ENCODE measurements around the gene CYP2U1.
"Not testable (repeated sequence)": the region's sequence is repeated elsewhere in the genome, so short reads cannot be mapped to it uniquely, and the experiment has no call there.

The CYP2U1 gene

GRCh38 chr4:107950746-107951540, 19.6 kb downstream of the CYP2U1 start:
- DNase-seq (ENCODE audit: extremely low read depth, low read depth): no peak
- TF ChIP-seq CTCF (IDR thresholded peaks at IDR 0.05; ENCODE audit: low read depth, low read length): no peak

- no peak for TF ChIP-seq CTCF (IDR thresholded peaks at IDR 0.05; ENCODE audit: low read depth, low read length)
- no peak for DNase-seq (ENCODE audit: extremely low read depth, low read depth)
Observed at GRCh38 chr4:107951551-107951950, 20.2 kb downstream of the CYP2U1 start.

GRCh38 chr4:107956011-107956410, 24.7 kb downstream of the CYP2U1 start:
- DNase-seq (ENCODE audit: extremely low read depth, low read depth): no peak
- TF ChIP-seq CTCF (IDR thresholded peaks at IDR 0.05; ENCODE audit: low read depth, low read length): no peak

- no peak for DNase-seq (ENCODE audit: extremely low read depth, low read depth)
- TF ChIP-seq CTCF (IDR thresholded peaks at IDR 0.05; ENCODE audit: low read depth, low read length): no peak
Observed at GRCh38 chr4:107966903-107967302, 35.6 kb downstream of the CYP2U1 start.

- not testable (repeated sequence) for DNase-seq (ENCODE audit: extremely low read depth, low read depth)
Observed at GRCh38 chr4:107967519-107967918, 36.2 kb downstream of the CYP2U1 start.

- DNase-seq (ENCODE audit: extremely low read depth, low read depth): not testable (repeated sequence)
Observed at GRCh38 chr4:107967921-107968320, 36.6 kb downstream of the CYP2U1 start.

- no peak for TF ChIP-seq CTCF (IDR thresholded peaks at IDR 0.05; ENCODE audit: low read depth, low read length)
Observed at GRCh38 chr4:107970063-107970798, 38.9 kb downstream of the CYP2U1 start.

GRCh38 chr4:107972605-107973004, 41.3 kb downstream of the CYP2U1 start:
- no peak for TF ChIP-seq CTCF (IDR thresholded peaks at IDR 0.05; ENCODE audit: low read depth, low read length)
- no peak for DNase-seq (ENCODE audit: extremely low read depth, low read depth)

More at GRCh38 chr4:107970063-107970798, 38.9 kb downstream of the CYP2U1 start:
- DNase-seq (ENCODE audit: extremely low read depth, low read depth): no peak
